MM.1S (cell line): ENCODE results near the gene CCDC85C.

Source experiments
- EZH2 ChIP-seq: fragments of 300-600 bp; sonication (generic); optimal IDR thresholded peaks from 2 replicates; pipeline ENCODE3; 2017; ENCODE audit warnings: low read depth, mild to moderate bottlenecking, antibody characterized with exemption, low read length, mixed read lengths
- TF ChIP-seq, protein P1 (sequence below): fragments of 300-600 bp; sonication (generic); IDR thresholded peaks from 2 replicates; pipeline ENCODE4 v1.5.1; 2016; ENCODE audit warnings: antibody characterized with exemption, low read length, mixed read lengths

DNA sequence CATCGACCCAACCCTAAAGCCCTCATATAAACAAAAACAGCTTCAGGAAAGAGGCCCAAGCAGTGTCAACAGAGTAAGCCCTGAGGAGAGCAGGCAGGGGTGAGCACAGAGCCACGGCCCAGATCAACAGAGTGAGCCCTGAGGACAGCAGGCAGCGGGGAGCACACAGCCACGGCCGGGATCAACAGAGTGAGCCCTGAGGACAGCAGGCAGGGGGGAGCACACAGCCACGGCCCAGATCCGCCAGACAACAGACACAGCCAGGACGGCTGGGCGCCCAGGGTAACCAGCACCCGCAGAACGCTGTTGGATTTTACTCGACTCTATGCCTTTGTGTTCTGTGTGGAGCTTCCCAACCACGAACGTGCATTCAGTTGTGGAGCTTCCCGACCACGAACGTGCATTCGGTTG lies 15.0 kb downstream of the CCDC85C start:
- TF ChIP-seq EZH2, result no peak
- TF ChIP-seq, protein P1, sequence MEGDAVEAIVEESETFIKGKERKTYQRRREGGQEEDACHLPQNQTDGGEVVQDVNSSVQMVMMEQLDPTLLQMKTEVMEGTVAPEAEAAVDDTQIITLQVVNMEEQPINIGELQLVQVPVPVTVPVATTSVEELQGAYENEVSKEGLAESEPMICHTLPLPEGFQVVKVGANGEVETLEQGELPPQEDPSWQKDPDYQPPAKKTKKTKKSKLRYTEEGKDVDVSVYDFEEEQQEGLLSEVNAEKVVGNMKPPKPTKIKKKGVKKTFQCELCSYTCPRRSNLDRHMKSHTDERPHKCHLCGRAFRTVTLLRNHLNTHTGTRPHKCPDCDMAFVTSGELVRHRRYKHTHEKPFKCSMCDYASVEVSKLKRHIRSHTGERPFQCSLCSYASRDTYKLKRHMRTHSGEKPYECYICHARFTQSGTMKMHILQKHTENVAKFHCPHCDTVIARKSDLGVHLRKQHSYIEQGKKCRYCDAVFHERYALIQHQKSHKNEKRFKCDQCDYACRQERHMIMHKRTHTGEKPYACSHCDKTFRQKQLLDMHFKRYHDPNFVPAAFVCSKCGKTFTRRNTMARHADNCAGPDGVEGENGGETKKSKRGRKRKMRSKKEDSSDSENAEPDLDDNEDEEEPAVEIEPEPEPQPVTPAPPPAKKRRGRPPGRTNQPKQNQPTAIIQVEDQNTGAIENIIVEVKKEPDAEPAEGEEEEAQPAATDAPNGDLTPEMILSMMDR, result no peak
